Central memory CD4-positive, alpha-beta T cell (primary cell): Measurements from ENCODE around the gene SLC25A26.
"Not testable (repeated sequence)": the region's sequence is repeated elsewhere in the genome, so short reads cannot be mapped to it uniquely, and the experiment has no call there.

ENCODE experiments used
- DNase-seq: peaks from one replicate; pipeline ENCODE4 v3.0.0; 2022

The SLC25A26 gene

GRCh38 chr3:66270701-66271100 is 49.9 kb downstream of the SLC25A26 start:
- no peak for DNase-seq

- no peak for DNase-seq
These were observed 50.4 kb downstream of the SLC25A26 start for GRCh38 chr3:66271231-66271630.

GRCh38 chr3:66272016-66272415 is 51.2 kb downstream of the SLC25A26 start:
- DNase-seq: no peak

- not testable (repeated sequence) for DNase-seq
These were observed 54.0 kb downstream of the SLC25A26 start for GRCh38 chr3:66274837-66275236.

- peak; percentile 59 for DNase-seq
These were observed 56.0 kb downstream of the SLC25A26 start for GRCh38 chr3:66276705-66277274.

- no peak for DNase-seq
These were observed 58.4 kb downstream of the SLC25A26 start for GRCh38 chr3:66279168-66279567.

- DNase-seq: no peak
These were observed 59.5 kb downstream of the SLC25A26 start for GRCh38 chr3:66280304-66280703.

- not testable (repeated sequence) for DNase-seq
These were observed 71.1 kb downstream of the SLC25A26 start for GRCh38 chr3:66291922-66292321.

GRCh38 chr3:66297260-66297873 is 76.6 kb downstream of the SLC25A26 start:
- no peak for DNase-seq

- no peak for DNase-seq
These were observed 77.1 kb downstream of the SLC25A26 start for GRCh38 chr3:66297900-66298299.

GRCh38 chr3:66298591-66298990 is 77.8 kb downstream of the SLC25A26 start:
- DNase-seq: no peak

GRCh38 chr3:66299085-66299484 is 78.3 kb downstream of the SLC25A26 start:
- not testable (repeated sequence) for DNase-seq

- DNase-seq: no peak
These were observed 79.1 kb downstream of the SLC25A26 start for GRCh38 chr3:66299891-66300290.

GRCh38 chr3:66302288-66302687 is 81.5 kb downstream of the SLC25A26 start:
- peak; percentile 82 for DNase-seq

- peak; percentile 66 for DNase-seq
These were observed 82.7 kb downstream of the SLC25A26 start for GRCh38 chr3:66303491-66303901.

GRCh38 chr3:66304293-66304692 is 83.5 kb downstream of the SLC25A26 start:
- DNase-seq: no peak

- DNase-seq: not testable (repeated sequence)
These were observed 85.3 kb downstream of the SLC25A26 start for GRCh38 chr3:66306086-66306485.

GRCh38 chr3:66306991-66307390 is 86.2 kb downstream of the SLC25A26 start:
- peak; percentile 68 for DNase-seq

- peak; percentile 54 for DNase-seq
These were observed 91.2 kb downstream of the SLC25A26 start for GRCh38 chr3:66312039-66312438.

- no peak for DNase-seq
These were observed 93.7 kb downstream of the SLC25A26 start for GRCh38 chr3:66314455-66314854.

- DNase-seq: no peak
These were observed 97.1 kb downstream of the SLC25A26 start for GRCh38 chr3:66317750-66318376.

GRCh38 chr3:66320390-66320789 is 99.6 kb downstream of the SLC25A26 start:
- no peak for DNase-seq

GRCh38 chr3:66322436-66322835 is 101.6 kb downstream of the SLC25A26 start:
- no peak for DNase-seq

GRCh38 chr3:66326340-66326739 is 105.5 kb downstream of the SLC25A26 start:
- DNase-seq: no peak
